NCI-H1436 treated with DMSO at 0.1 percent for 48 hours (cell line): ENCODE results near the gene SIK1.
"Not testable (repeated sequence)": the region's sequence is repeated elsewhere in the genome, so short reads cannot be mapped to it uniquely, and the experiment has no call there.

Source experiments
- DNase-seq: peaks from one replicate; lab custom pipeline; 2025; lab: John Stamatoyannopoulos, UW

The SIK1 gene

DNA sequence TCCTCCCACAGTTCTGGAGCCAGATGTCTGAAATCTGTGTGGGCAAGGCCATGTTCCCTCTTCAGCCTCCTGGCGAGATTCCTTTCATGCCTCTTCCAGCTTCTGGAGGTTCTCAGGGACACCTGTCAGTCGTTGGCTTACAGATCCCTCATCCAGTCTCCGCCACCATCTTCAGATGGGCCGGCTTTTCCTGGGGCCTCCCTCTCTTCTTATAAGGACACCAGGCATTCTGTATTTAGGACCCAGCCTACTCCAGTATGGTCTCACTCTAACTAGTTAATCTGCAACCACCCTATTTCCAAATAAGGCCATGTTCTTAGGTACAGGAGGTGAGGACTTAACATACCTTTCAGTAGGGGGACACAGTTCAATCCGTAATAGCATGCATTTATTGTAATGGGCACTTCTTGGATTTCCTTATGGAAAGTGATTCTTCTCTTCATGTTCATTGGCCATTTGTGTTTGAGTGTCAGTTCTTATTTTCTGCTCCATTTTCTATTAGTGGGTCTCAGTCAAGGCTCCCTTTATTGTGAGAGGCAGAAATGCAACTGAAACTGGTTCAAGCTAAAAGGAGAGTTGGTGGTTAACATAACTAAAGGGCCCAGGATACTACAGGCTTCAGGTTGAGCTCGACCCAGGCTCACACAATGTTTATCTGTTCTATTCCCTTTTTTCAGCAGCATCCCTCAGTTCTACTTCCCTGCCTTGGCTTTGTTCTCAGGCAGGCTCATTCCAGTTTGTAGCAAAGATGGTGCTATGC lies 12.6 kb upstream of the SIK1 start:
- DNase-seq = not testable (repeated sequence)

DNA sequence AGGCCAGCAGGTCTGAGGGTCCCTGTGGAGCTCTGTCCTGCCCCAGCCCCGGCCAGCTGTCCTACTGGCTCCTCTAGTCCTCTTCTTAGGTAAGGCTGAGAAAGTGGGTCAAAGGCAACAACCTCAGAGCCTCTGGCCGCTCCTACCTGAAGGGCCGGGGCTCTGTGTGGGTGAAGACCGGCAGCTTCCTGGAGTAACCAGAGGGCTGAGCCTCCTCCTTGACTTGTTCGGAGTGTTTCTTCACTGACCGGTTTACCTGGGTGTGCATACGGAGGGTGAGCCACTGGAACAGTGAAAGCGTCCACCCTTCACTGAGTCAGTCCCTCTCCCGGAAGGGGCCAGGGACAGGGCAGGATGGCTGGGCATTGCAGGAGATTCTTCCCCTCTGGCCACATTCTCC lies 9.3 kb upstream of the SIK1 start:
- DNase-seq = not testable (repeated sequence)

DNA sequence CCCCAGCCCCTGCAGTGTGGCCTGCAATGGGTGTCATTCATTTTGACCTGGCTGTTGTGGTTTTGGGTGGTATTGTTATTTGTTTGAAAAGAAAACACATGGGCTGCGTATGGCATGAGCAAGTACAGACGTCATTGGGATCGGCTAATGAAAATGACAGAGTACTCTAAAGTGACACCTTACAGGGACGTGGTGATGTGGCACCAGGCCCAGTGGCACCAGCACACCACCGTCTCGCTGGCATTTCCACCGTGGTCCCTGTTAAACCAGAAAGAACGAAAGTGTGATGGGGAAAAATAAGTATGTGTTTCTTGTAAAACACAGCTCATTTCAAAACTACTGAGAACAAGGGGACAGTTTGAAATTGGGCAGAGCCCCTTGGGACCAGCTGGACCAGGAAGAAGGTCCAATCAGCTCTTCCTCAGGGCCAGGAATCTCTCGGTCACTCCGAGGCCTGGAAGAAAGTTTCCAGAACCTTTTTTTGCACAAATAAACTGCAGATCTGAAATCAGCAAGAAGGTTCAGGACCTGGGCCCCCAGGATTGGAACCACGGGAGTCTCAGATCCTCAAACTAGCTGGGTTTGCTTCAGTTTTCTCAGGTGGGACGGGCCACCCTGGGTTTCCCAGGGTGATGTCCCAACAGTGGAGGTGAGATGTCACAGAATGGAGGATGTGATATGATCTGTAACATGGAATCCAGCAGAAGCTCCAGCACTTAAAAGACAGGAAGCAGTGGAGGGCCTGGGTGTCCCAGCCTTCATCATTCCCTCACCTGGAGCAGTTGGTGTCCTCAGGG lies 6.6 kb upstream of the SIK1 start:
- not testable (repeated sequence) for DNase-seq

DNA sequence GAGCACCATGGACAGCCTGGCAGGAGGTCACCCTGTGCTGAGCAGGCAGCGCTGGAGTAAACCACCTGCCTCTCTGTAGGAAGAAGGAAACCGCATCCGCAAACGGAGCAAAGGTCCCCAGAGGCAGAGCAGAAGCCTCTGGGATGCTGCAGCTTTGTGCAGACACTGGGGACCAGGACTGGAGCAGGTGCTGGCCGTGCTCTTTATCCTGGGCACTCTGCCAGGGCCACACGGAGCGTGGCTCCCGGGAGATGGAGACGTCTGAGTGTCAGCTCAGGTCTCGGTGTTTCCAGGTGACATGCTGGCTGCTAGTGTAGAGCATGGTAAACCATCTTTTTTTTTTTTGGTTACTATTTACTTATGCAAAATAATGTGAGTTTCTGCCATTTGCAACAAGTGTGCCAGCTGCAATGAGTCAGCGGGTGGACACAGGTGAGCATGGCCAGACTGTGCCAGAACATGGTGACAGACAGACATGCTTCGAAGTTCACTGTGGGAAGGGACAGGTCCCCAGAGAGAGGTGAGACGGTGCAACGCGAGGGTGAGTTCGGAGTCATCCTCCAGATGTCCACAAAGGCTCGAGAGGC lies 4.0 kb upstream of the SIK1 start:
- not testable (repeated sequence) for DNase-seq

DNA sequence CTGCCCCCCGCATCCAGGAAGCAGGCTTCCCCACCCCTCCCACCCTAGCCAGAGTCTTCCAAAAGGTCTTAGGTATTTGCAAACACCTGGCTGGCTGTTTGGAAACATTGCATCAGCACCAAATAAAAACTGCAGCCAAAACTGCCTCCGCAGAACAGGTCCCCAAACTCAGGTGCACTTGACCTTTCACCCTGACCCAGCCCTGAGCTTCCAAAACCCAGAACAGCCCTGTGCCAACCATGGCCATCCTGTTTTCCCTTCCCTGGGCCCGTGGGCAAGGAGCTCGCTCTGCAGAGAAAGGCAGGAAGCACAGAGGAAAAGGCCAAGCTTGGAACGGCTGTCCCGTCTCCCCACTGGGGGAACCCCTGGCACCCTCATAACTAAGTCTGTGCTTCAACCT lies 2.0 kb upstream of the SIK1 start:
- not testable (repeated sequence) for DNase-seq

DNA sequence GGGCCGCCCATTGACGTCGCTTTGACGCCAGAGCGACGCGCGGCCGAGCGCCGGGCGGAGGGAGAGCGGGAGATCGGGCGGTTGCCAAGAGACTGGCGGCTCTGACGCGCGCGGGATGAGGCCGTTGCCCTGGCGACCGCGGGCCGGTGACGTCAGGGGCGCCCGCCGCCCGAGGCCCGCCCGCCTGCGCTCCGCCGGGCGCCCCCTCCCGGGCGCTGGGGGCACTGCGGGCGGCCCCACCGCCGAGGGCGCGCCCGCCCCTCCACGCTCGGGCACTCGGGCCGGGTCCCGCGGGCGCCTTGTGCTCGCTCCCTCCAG lies 270 bp upstream of the SIK1 start:
- DNase-seq = not testable (repeated sequence)

DNA sequence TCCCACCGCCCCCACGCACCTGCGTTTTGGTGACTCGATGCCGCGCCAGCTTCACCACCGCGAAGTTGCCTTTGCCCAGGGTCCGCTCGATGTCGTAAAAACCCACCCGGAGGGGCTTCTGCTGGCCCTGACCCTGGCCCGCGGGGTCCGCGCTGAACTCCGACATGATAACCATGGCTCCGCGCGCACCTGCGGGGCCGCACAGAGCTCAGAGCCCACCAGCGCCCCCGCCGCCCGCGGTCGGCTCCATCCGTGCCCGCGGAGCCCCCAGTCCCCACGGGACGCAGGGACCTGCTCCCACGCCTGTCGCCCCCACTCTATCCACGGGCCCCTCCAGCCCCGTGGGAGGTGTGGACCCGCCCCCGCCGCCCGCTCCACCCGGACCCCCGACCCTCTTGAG lies 927 bp downstream of the SIK1 start:
- not testable (repeated sequence) for DNase-seq

DNA sequence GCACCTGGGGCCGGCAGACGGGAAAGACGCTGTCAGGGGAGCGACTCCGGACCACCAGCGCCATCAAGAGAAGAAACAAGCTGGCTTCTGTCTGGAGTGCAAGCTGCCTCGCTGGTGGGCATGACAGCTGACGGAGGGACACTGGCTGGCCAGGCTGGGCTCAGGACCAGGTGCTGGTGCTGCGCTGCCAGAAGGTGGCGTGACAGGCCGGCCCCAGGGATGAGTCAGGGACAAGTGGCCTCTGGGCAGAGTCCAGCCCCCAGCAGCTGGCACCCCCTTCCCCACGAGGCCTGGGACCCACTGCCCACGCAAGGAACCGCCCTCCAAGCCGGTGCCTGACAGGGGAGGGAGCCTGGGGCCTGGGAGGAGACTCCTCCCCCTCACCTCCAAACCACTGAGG lies 7.5 kb downstream of the SIK1 start:
- not testable (repeated sequence) for DNase-seq

DNA sequence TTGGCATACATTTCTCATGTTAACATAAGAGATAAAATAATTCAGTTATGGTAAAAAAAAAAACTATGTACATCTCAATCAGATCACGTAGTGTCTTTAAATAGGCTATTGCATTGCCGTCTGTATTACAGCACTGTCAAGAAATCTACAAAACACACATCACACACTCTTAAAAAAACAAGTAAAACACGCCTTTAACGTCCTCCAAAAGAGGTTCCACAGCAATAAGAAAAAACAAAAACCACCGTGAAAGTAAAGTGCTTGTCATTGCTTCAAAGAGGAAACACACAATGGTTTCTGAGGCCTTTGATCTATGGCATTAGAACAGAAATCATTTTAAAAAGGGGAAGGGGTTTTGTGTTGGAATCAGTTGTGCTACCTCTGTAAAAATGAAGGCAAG lies 12.4 kb downstream of the SIK1 start:
- not testable (repeated sequence) for DNase-seq

DNA sequence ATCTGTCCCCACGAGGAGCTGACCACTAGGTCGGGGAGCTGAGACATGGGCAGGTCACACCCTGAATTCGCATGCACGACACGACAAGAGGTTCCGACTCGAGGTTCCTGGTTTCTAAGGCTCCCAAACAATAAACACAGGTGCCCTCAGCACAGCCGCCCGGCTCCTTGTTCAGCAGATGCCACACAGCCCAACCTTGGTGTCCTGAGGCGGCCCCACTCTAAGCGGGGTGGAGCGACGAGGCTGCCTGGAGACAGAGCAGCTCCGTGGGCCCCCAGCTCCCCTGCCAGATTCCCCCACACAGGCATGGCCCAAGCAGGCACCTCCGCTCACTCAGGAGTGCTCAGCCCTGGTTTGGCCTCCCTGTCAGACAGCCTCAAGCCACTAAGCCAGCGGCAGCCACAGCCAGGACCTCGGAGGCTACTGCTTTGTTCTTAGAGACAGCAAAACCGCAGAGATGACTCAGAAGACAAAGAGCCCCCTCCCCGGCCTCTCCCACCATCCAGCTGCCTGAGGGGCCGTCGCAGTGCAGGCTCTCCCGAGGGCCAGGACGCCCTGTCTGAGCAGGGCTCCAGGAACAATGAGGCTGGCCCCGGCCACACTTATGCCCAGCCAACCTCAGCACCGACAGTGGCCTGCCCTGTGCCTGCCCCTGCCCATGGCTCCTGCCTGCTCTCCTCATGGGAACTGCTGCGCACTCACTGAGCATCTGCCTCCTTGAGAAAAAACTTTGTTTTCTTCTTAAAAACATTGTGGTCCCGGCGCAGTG lies 14.7 kb downstream of the SIK1 start:
- not testable (repeated sequence) for DNase-seq

DNA sequence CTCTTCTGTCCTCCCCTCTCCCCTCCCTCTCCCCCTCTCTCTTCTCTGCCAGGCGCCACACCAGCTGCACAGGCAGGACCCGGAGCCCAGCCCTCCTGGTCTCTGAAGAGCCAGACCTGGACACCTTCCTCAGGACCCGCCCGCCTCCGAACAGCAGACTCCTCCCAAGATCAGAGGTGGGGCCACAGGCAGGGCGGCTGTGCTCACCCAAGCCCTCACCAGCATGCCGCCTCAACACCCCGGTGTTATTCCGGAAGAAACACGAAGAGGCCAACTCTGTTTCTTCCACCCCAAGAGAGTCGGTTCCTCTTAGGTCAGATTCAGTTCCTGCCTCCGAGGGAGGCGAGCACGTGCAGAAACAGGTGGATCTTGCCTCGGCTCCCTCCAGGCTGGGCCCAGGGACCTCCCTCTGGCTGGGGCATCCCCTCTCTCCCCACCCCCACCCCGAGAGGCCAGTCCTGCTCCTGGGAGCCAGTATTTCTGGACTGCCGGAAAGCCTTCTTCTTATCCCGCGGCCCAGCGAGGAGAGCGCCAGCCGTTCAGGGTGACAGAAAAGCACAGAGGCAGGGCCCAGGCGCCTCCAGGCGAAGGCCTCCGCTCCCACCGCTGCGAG lies 16.4 kb downstream of the SIK1 start:
- DNase-seq = not testable (repeated sequence)

DNA sequence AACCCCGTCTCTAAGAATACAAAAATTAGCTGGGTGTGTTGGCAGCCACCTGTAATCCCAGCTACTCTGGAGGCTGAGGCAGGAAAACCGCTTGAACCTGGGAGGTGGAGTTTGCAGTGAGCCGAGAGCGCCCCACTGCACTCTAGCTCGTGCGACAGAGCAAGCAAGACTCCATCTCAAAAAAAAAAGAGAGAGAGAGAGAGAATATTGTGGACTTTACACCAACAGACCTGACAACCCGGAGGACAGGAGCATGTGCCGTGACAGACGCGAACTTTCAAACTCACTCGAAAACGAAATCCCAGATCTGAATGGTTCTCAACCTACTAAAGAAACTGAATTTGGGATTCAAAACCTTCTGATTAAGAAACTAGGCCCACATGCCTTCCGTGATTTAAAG lies 19.8 kb downstream of the SIK1 start:
- DNase-seq = not testable (repeated sequence)

DNA sequence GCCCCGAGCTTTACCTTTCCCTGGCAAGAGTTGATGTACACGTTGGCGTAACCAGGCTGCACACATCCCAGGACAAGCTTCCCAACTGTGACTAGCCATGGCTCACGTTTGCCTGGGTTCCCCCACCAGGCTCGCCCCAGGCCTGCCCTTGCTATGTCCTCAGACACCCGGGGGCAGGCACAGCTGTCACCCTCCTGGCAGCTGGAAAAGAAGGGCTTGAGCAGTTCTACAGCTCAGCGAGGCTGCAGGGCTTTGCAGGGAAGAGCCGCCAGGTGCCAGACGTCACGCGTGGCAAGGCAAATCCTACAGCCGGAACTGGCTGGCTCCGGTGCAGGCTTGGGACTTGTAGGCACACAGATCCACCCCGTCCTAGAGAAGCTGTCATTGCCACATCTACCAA lies 22.5 kb downstream of the SIK1 start:
- DNase-seq = not testable (repeated sequence)

DNA sequence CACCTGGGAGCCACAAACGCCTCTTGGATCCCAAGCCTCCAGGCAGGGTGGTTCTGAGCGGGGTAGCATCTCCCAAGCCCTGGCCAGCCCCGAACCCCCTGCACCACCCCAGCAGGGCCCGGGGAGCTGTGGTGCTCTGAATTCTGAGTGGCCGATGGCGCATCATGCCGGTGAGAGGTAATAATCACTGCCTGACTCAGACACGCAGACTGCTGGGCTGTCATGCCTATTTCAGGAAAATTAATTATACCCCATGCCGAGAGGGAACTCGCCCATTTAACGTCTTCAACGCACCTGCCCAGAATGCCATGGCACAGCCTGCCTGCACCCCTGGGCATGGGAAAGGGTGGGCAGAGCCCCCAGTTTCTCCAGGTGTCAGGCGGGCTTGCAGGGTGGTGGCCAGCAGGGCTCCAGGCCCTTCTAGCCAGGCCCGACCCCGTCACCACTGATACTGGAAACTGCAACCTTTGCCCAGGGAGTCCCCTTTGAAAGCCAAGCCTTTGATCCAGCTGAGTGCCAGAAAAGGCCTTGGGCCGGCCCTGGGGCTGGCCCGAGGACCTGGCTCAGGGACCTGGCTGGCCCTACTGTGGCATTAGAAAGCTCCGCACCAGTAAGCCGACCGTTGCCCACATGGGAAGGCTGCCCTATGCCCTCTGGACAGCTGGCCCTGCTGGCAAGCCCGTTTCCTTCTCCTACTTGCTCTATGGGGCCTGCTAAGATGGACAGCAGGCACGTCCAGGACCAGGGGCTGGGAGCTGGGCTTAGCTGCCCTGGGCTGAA lies 23.1 kb downstream of the SIK1 start:
- not testable (repeated sequence) for DNase-seq

DNA sequence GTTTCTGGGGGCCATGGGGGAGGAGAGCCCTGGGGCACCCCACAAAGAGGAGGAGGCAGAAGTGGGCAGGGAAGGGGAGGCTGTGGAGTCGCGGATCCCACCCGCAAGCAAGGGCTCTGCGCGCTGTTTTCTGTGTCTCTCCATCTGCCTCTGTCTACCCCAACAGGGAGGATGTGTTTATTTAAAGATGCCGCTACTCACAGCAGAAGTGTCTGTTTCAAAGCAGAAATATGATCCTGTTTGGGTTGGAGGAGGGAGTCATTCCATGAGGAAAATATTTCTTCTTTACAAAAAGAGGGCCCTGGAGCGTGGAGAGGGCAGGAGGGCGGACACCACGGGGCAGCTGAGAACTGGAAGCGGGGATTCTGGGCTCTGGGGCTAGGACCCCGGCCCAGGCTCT lies 25.8 kb downstream of the SIK1 start:
- DNase-seq = not testable (repeated sequence)

DNA sequence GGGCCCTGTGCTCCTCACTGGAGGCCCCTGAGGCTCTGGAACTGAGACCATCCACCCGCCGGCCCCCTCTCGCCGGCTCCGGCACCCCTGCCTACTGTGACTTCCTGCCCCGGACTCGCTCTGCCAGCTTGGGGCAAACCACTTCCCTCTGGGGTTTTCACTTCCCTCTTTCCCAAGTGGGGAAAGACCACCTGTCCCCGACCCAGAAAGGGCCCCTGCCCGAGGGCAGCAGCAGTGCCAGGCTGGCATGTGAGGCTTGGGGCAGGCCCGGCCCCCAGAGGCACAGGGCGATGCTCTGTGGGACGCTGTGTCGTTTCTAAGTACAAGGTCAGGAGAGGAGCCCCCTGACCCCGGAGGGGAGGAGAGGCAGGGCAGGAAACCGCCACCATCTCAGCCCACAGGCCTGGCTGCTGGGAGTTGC lies 27.3 kb downstream of the SIK1 start:
- DNase-seq = not testable (repeated sequence)

DNA sequence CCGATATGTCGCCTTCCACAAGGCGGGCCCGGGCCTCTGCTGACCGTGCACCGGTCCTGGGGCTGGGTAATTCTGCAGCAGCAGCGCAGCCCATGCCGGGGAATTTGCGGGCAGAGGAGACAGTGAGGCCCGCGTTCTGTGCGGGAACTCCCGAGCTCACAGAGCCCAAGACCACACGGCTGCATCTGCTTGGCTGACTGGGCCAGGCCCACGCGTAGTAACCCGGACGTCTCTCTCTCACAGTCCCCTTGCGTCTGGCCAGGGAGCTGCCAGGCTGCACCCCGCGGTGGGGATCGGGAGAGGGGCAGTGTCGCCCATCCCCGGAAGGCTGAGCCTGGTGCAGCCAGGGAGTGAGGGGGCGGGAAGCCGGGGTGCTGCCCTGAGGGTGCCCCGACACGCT lies 27.8 kb downstream of the SIK1 start:
- not testable (repeated sequence) for DNase-seq

DNA sequence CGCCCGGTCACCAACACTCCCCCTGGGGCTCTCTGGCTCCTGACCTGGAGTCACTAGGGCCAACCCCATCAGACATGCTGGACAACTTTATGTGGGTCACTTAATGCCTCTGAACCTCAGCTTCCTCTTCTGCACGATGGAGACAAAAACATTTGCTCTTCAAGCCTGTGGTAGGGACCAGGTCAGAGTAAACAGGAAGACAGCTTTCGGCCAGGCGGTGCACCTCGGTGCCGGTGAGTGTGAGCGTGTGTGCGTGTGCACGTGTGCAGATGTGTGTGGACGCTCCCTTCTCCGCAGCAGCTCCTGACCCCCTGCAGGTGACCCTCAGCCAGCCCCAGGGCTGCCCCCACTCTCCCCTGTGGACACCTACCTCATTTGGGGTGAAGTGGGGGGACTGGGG lies 28.4 kb downstream of the SIK1 start:
- DNase-seq = not testable (repeated sequence)

DNA sequence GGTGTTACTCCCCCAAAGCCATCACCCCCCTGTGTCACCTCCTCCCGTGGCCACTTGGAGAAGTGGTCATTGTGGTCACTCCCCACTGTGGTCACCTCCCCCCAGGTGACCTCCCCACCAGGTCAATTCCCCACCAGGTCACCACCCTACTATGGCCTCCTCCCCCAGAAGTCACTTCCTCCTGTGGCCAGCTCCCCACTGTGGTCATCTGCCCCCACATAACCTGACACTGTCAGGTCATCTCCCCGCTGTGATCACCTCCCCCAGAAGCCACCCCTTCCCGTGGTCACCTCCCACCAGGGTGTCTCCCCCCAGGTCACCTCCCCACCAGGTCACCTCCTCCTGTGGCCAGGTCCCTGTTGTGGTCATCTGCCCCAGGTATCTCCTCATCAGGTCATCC lies 28.9 kb downstream of the SIK1 start:
- DNase-seq = not testable (repeated sequence)

DNA sequence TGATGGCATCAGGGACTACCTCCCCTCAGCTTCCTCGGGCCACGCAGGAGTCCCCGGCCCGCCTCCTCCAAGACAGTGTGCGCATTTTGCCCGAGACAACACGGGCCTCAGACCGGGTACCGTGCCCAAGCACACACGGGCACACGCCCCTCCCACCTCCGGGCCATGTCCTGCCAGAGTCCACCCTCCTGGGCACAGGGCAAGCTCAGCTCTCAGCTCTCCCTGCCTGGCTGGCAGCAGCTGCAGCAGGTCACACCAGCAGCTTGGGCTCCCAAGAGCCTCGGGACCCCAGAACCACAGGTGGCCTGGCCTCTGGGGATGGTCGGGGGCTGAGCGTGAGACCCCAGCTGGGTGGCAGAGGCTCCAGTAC lies 29.5 kb downstream of the SIK1 start:
- DNase-seq = not testable (repeated sequence)
